Activated CD4-positive, alpha-beta T cell treated with anti-CD3 and anti-CD28 coated beads for 48 hours (primary cell): Measurements from ENCODE around the gene GGT5.
"Not testable (repeated sequence)": the region's sequence is repeated elsewhere in the genome, so short reads cannot be mapped to it uniquely, and the experiment has no call there.

Source experiments
- DNase-seq: peaks from one replicate; pipeline ENCODE4 v3.0.0-alpha.2; 2020

Gene GGT5

DNA sequence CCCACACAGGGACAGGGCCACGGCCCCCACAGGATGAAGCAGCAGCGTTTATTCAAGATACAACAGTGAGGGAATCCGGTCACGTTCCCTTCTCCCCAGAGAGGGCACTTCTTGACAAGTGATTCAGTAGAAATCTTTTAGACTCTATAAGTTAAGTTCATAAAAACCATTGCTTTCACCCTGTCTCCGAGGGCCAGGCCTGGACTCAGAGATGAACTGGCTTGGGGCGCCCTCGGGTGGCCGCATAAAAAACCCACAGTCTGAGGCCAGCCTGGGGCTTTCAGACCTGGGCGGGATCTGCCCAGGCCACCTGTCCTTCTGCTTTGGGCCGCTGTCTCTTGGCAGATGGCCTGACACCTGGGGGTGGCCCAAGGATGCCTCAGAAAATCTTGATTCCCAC lies 14.6 kb upstream of the GGT5 start:
- DNase-seq: peak; percentile 82

DNA sequence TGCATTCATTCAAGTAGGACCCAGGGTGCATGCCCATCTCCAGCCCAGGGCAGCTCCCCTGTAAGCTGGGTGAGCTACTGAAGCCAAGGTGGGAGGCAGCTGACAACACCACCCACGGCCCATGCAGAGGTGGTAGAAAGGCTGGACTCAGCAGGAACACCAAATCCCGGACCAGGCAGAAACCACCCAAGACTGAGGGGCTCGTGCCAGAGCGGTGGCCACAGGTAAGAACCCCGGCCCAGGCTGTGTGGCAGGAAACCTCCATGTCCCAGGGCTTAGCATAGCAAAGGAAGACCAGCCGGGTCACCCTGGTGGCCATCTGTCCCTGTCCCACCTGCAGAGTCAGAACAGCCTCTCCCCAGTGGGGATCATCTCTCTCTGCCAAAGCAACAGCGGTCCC lies 11.9 kb upstream of the GGT5 start:
- not testable (repeated sequence) for DNase-seq

DNA sequence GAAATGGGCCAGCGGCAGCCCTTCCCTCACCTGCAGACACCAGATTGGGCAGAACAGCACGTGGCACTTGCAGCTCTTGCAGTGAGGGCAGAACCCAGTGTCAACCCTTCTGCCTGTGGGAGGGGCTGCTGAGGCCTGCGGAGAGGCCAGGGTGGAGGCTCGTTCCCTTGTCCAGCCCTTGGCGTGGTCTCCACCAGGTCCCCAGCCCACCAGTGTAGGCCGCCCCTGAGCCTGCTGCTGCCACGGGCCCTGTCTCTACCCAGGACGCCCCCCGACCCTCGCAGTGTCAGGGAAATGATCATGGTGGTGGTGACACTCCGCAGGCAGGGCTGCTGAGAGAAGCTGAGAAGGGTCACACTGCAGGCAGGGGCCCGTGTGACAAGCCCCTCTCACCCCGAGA lies 11.3 kb upstream of the GGT5 start:
- DNase-seq: not testable (repeated sequence)

DNA sequence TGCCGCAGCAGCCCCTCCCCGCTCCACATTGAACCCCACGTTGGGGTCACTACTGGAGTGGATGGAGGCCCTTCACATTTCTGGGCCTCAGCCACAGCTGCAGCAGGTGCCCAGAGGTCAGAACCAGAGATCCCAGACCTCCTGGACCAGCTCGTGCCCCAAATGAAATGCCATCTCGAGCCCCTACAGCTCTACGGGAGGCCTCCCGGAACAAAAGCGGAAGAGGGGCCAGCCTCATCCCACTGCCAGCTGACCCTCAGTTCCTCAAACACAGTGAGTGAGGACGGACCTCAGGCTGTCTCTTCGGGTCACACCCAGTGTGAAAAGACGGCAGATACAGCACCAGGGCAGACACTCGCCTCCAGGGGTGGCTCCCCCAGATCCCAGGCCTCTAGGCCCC lies 8.2 kb upstream of the GGT5 start:
- not testable (repeated sequence) for DNase-seq

DNA sequence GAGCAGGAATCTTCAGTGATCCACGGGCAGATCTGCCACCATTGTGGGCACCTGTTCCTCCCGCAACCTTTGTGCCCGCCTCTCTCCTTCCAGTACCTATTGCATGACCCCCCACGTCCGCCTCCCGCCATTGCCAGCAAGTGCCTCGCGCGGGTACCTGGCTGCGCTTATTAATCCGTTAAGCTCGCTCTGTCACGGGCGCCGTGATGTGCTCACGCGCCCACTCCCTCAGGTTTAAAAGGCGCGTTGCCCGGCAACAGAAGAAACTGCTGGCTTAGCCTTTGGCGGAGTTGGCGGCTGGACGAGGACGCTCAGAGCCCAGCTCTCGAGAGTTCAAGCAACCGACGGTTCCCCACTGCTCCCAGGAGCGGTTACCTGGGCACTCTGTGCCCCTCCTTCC lies 6.4 kb upstream of the GGT5 start:
- not testable (repeated sequence) for DNase-seq

DNA sequence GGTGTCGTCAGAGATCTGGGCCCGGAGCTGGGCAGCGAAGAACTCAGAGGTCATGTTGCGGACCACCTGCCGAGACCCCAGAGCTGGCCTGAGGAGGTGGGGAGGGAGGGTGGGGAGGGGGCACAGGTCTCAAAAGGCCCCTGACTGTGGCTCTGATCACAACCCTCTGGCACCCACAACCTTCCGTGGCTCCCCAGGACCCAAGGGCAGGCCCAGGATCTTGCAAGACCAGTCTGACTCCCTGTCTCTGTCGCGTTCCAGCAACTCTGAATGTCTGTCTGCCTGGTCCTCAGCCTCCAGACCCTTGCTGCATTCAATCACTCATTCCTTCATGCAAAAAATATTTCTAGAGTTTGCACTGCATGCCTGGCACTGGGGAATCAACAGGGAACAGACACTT lies 4.5 kb upstream of the GGT5 start:
- not testable (repeated sequence) for DNase-seq

DNA sequence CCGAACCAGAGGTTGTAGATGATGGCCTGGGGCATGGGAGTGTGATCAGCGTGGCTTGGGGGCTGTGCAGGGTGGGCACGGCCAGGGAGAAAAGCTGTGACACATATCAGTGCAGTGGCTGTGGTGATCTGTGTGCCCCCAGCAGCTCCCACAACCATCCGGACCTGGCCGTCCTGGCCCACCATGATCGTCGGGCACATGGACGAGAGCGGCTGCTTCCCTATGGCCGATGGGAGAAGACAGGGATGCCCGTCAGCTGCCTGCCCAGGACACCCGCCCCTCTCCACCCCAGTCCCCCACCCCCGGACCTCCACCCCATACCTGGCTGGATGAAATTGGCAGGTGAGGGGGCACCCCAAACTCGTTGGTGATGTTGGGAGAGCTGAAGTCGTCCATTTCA lies 3.7 kb upstream of the GGT5 start:
- not testable (repeated sequence) for DNase-seq

DNA sequence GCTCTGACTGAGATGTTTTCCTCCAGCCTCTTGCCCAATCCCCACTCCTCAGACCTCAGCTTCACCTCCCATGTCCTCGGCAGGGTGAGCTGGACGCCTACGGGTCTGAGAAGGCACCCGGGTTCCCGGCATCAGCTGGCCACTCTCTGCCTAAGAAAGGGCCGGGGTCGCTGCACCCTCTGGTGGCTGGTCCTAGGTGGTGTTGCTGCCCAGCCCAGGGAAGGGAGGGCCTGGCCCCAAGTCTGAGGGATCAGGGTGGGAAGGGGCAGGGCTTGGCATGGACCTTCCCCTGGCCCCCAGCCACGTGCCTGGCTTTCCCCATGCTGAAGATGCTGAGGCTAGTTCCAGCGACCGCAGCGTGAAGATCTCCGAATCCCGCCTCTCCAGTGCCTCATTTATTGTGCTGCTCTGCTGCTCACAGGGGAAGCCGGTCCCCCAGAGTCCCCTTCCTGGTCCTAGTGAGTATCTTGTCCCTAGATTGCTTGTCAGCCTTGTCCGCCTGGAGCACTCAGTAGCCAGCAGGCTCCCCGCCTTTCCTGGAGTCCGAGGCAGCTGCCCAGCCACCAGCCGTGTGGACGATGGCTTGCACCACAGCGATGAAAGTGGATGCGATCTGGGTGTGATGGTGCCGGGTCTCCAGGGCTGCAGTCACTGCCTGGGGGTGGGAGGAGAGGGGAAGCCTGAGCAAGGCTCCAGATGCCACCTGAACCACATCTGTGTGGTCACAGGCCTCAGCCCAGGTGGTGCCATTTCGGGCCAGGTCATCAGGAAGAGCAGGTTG lies 2.9 kb upstream of the GGT5 start:
- DNase-seq: peak; percentile 69

DNA sequence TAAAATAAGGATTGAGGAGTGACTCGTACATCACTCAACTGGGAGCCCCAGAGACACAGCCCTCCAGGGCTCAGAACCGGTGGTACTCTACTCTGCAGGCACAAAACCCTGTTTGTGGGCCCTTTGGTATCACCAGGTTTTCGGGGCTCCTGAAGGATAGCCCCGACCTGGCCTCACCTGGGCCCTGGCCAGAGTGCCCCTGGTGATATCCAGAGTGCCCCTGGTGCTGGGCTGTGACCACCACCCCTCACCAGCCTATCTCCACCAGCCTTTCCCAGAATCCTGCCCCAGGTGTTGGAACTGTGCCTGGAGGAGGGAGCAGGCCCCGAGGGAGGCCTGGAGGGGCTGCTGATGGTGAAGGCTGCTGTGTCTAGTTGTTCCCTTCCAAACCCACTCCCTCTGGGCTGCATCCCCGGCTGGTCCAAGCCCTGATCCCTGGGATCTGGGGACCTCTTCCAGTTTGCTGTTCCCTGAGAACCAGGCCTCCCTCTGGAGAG lies 2.2 kb upstream of the GGT5 start:
- DNase-seq: no peak

DNA sequence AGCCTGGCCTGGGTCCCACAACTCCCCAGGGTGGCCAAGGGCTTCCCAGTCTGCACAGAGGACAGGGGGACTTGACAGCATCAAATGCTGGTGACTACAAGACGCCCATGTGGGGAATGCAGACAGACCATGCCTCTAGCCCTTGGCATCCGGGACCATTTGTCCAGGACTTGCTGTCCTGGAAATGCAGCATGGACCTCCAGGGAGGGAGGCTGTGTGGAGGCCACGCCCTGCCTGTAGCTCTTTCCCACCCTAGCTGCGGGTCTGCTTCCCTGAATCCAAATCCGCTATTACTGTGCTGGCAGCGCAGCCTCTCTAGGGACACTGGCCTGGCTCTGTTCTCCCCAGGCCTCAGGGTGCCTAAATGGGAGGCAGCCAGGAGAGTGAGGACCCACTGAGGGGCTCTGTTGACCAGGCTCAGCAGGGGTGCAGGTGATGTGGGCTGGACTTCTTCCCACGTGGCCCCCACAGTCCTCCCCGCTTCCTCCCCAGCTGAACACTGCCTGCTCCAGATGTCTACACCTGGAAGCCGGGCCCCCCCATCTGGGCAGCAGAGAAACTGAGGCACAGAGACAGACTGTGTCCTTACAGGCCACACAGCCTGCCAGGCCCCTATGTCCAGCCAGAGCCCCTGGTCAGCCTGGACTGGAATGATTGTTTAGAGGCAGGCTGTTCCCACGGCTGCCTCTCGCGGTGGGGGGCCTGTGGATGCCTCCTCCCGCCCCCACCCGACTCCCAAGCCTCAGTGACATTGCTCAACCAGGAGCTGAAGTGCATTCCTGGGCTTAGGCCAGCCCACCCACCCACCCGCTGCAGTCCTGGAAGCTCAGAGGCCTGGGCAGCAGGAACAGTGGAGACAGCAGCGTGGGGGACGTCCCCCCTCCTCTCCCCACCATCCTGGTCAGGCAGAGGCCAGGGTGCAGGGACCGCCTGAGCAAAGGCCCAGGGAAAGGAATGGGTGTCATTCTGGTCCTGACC lies 991 bp upstream of the GGT5 start:
- DNase-seq: not testable (repeated sequence)

DNA sequence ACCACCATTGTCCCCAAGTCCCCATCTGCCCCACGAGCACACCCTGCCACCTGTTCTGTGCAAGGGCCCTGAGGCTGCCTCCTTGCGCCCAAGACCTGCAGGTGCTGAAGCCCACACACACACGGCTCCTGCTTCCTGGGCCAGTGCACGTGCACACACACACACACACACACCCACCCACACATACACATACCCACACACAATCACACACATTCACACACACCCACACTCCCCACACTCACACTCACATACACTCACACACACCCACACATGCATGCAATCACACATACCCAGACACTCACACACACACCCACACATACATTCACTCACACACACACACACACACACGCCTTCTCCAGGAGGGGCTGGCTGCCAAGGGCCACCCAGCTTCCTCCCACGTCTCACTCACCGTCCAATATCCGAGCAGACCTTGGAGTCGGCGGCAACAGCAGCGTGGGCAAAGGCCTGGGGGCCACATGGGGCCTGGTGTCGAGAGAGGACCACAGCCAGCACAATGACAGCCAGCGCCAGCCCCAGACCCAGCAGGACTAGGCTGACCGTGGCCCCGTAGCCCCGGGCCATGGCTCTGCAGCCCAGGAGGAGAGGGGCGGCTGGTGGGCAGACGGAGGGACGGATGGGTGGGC lies 616 bp downstream of the GGT5 start:
- DNase-seq: no peak

DNA sequence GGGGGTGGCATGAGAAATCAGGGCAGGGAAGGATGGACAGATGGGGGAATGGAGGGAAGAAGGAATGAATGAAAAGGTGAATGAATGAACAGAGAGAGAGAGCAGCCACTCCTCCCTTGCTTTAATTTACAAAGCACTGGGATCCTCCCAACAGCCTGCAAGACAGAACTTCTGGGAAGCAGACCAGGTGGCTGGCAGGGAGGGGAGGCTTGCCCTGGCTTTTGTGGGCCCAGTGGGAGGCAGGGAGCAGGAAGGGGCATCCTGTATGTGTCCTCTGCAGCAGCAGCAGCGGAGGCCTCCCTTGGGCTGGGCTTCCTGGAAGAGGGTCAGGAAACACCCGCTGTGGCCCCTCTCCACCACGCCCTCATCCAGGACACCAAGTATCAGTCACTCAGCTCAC lies 1.5 kb downstream of the GGT5 start:
- DNase-seq: not testable (repeated sequence)

DNA sequence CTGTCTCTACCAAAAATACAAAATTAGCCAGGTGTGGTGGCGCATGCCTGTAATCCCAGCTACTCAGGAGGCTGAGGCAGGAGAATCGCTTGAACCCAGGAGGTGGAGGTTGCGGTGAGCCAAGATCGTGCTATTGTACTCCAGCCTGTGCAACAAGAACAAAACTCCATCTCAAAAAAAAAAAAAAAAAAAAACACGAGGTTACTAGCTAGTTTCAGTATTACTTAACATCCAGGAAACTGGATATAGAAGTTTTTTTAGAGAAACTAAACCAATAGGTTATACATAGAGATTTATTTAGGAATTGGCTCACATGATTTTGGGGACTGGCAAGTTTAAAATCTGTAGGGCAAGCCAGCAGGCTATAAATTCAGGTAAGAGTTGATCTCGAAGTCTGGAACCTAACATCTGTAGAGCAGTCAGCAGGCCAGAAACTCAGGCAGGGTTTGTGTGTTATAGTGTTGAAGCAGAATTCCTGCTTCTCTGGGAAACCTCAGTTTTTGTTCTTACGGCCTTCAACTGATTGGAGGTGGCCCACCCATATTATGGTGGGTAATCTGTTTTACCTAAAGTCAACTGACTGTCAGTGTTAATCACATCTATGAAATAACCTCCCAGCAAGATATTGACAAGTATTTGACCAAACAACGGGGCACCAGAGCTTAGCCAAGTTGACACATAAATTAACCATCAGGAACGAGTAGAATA lies 3.7 kb downstream of the GGT5 start:
- not testable (repeated sequence) for DNase-seq

DNA sequence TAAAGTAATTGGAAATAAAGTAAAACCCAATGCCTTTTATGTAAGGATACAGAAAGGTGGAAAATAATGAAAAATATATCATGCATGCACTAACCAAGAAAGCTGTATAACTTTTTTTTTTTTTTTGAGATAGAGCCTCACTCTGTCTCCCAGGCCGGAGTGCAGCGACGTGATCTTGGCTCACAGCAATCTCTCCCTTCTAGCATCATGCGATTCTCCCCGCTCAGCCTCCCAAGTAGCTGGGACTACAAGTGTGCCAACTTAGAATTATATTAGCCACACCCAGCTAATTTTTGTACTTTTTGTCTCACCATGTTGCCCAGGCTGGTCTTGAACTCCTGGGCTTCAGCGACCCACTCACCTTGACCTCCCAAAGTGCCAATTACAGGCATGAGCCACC lies 4.5 kb downstream of the GGT5 start:
- DNase-seq: no peak

DNA sequence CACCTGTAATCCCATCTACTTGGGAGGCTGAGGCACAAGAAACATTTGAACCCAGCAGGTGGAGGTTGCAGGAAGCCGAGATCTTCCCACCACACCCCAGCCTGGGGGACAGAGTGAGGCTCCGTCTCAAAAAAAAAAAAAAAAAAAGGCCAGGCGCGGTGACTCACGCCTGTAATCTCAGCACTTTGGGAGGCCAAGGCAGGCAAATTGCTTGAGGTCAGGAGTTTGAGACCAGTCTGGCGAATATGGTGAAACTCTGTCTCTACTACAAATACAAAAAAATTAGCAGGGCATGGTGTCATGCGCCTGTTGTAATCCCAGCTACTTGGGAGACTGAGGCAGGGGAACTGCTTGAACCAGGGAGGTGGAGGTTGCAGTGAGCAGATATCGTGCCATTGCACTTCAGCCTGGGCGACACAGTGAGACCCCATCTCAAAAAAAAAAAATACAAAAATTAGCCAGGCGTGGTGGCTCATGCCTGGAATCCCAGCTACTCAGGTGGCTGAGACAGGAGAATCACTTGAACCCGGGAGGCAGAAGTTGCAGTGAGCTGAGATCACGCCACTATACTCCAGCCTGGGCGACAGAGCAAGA lies 6.7 kb downstream of the GGT5 start:
- not testable (repeated sequence) for DNase-seq

DNA sequence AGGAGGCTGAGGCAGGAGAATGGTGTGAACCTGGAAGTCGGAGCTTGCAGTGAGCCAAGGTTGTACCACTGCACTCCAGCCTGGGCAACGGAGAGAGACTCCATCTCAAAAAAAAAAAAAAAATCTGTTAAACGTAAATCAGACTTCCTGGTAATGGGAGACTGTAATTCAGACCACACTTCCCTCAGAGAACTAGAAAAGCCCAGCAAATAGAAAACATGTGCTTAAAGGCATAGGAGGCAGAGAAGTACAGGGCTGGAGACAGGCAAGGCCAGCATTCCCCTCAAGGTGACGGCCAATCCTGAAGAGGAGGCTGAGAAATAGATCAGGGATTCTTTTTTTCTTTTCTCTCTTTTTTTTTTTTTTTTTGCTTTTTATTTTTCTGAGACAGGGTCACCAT lies 8.2 kb downstream of the GGT5 start:
- DNase-seq: no peak

DNA sequence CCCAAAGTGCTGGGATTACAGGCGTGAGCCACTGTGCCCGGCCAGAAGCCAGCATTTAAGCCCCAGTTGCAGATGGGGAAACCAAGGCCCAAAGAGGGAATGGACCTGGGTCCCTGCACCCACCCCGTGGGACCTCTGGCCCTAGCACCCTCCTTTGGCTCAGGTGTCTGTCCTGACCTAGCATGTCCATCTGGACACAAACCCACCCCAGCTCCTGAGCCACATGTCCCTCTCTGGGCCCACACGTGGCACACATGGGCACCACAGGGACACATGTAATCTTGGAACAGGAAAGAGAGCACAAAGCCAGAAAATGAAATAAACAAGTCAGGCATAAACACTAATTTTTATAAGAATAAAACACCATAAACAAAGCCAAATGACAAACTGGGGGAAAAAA lies 9.6 kb downstream of the GGT5 start:
- no peak for DNase-seq

DNA sequence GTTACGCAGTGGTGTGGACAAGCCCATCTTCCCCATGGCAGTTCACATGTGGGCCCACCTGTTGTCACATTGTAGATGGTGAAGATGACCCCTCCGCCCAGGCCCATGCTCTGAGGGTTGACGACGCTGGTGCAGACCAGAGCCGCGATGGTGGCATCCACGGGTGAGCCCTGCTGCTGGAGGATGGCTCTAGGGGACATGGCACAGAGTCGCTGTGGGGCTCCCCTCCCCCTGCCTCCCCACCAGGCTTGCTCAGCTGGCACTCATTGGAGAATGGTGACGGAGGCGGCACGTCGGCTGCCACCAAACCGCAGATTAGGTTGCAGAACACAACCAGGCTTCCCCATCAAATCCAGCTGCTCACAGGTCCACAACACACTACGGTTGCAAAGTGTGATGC lies 11.1 kb downstream of the GGT5 start:
- no peak for DNase-seq

DNA sequence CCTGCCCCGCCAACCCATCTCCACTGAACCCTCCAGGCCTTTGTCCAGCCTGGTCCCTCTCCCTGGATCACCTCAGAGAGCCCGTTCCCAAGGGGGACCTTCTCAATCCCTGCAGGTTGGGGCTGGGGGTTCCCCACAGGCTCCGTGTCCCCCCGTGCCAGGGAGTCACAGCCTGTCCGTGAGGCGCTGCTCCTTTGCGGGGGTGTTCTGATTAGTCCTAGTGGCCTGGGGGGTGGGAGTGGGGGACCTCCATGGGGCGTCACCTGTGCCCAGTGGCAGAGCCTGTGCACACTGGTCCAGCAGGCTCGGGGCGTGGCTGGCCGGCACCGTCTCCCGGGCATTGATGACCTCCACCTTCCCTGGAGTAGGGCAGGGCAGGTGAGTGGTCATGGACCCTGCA lies 11.6 kb downstream of the GGT5 start:
- DNase-seq: no peak

DNA sequence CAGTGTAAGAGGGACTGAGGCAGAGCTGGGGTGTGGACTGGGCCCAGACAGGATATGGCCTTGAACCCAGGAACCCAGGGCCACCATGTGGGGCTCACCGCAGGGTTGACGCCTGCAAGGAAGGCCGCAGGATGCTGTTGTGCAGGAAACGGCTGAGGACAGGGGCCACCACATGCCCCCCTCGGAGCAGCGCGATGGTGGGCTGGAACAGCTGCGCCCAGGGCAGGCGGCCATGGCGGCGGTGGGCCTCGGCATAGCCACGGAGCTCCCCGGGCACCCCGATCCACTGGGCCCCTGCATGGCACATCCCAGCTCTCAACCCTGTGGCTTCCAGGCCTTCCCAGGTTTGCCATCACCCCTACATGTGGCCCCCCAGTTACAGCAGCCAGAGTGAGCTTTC lies 12.2 kb downstream of the GGT5 start:
- DNase-seq: no peak

DNA sequence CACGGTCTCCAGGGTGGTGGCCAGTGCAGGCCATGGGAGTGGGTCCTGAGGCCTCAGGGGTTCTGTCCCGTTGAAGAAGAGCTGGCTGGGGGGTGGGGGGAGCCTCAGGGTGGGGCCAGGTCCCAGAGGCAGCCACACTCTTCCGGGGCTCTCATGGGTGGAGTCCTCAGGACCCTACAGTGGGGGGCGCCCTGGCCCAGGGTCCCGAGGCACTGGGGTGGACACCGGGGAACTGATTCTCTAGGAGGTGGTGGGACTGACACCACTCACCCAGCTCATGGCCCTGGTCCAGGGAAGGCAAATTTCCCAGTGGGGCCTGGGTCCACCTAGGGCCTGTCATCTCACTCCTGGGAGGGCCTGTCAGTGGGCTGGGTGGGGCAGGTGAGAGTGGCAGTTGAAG lies 12.8 kb downstream of the GGT5 start:
- DNase-seq: no peak

DNA sequence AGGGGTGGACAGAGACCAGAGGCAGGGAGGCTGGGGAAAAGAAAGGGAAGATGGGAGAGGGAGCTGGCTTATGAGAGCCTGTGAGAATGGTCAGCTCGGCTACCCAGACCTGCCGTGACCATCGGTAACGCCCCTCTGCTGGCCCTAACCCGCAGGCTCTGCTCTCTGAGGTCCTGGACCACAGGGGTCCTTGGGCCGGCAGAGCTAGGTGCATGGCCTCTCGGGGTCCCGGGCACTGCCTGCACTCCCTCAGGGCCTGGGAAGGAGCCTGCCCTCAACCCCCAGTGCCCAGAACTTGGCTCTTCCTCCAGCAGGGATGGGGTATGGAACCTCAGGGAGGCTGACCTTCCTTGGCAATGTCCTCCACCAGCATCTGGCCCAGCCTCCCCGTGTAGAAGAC lies 13.2 kb downstream of the GGT5 start:
- no peak for DNase-seq
